Muscle of leg (tissue), 11 donors: Measurements from ENCODE around the gene PTEN. TPM values are rescaled to one million over a fixed set of nuclear protein-coding genes. Genes with fewer than 3 reads are reported as not detected.
A peak's percentile ranks its signal among the peaks of the same experiment; 100 is the strongest.
"Not testable (repeated sequence)": the region's sequence is repeated elsewhere in the genome, so short reads cannot be mapped to it uniquely, and the experiment has no call there.

ENCODE experiments used
- DNase-seq: peaks from one replicate; pipeline ENCODE4 v3.0.0; 2013
- H3K27ac ChIP-seq: one replicate; pipeline ENCODE4 v1.5.1; 2013; ENCODE audit warnings: mild to moderate bottlenecking, low read length, control low read depth
- H3K27me3 ChIP-seq: one replicate; pipeline ENCODE4 v1.6.1; 2013; ENCODE audit warnings: low read length; ENCODE audit not compliant: control insufficient read depth, insufficient read depth
- H3K36me3 ChIP-seq: one replicate; pipeline ENCODE4 v1.6.1; 2013; ENCODE audit warnings: low read length; ENCODE audit not compliant: control insufficient read depth, insufficient read depth
- H3K4me1 ChIP-seq: one replicate; pipeline ENCODE4 v1.6.1; 2013; ENCODE audit warnings: low read length; ENCODE audit not compliant: control insufficient read depth, insufficient read depth
- H3K4me3 ChIP-seq: one replicate; pipeline ENCODE4 v1.5.1; 2013; ENCODE audit warnings: low read length, control low read depth
- H3K9me3 ChIP-seq: replicated peaks from 2 replicates; pipeline ENCODE4 v1.6.1; 2013; ENCODE audit warnings: low read depth, low read length; ENCODE audit not compliant: control insufficient read depth
- WGBS: methylation state at CpG from one replicate; pipeline ENCODE4 v1.1.5; 2013; ENCODE audit warnings: missing lambda C conversion rate; ENCODE audit not compliant: insufficient coverage; 5-methylcytosine and 5-hydroxymethylcytosine counted together
- polyA plus RNA-seq, 8 donors: library from polyadenylated mRNA; unstranded; fragments of 120-200 nt; gene quantifications; one replicate each; pipeline versions ENCODE4 v1.2.1 to v1.2.3, GENCODE V29; 2013; ENCODE audit warnings: inconsistent platforms in 1 of 8, low replicate concordance in 1 of 8; ENCODE audit not compliant: insufficient read length in 8 of 8, insufficient read depth in 1 of 8
- total RNA-seq: library from RNA; stranded (reverse); fragments of 120-200 nt; gene quantifications from one replicate; pipeline ENCODE4 v1.2.4, GENCODE V29; 2013

Gene PTEN
- total and polyA plus RNA-seq, 9 donors: 34.3 to 81.7 (median 42.6) TPM

- Histone ChIP-seq H3K4me1 (no peaks in the 10 kb centered on the region), H3K4me3 (no peak overlapping the region), H3K9me3 (no peaks in the 10 kb centered on the region), H3K27ac (no peak overlapping the region), H3K27me3 (no peaks in the 10 kb centered on the region), H3K36me3 (no peaks in the 10 kb centered on the region)
- DNase-seq: no peak
- WGBS: no CpG with 5 or more reads among the region's 1 CpG
Measured at GRCh38 chr10:87844837-87845623, 18.4 kb upstream of the PTEN start.

GRCh38 chr10:87845624-87845998 lies 17.8 kb upstream of the PTEN start:
- no CpG with 5 or more reads among the region's 3 CpGs for WGBS
- Histone ChIP-seq H3K36me3 (no peaks in the 10 kb centered on the region), H3K27ac (no peak overlapping the region), H3K4me1 (no peaks in the 10 kb centered on the region), H3K9me3 (no peaks in the 10 kb centered on the region), H3K27me3 (no peaks in the 10 kb centered on the region), H3K4me3 (no peak overlapping the region)
- no peak for DNase-seq

- Histone ChIP-seq H3K9me3 (no peaks in the 10 kb centered on the region), H3K36me3 (no peaks in the 10 kb centered on the region), H3K27me3 (no peaks in the 10 kb centered on the region), H3K27ac (no peak overlapping the region), H3K4me1 (no peaks in the 10 kb centered on the region), H3K4me3 (no peak overlapping the region)
- DNase-seq: no peak
- 83% methylated on average over 2 of the region's 7 CpGs for WGBS
Measured at GRCh38 chr10:87846023-87846422, 17.4 kb upstream of the PTEN start.

DNA sequence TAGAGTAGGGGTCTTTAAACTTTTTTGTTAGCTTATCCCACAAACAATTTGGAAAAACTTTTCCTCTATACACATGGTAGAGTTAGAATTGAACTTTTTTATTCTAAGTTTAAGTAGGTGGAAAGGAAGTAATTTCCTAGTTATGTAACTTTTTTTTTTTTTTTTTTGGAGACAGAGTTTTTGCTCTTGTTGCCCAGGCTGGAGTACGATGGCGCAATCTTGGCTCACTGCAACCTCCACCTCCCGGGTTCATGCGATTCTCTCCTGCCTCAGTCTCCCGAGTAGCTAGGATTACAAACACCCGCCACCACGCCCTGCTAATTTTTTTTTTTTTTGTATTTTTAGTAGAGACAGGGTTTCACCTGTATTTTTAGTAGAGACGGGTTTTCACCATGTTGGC lies 16.7 kb upstream of the PTEN start:
- not testable (repeated sequence) for H3K36me3 ChIP-seq, H3K27ac ChIP-seq, H3K4me3 ChIP-seq, H3K4me1 ChIP-seq, H3K27me3 ChIP-seq, H3K9me3 ChIP-seq, DNase-seq
- WGBS: no CpG with 5 or more reads among the region's 8 CpGs

DNA sequence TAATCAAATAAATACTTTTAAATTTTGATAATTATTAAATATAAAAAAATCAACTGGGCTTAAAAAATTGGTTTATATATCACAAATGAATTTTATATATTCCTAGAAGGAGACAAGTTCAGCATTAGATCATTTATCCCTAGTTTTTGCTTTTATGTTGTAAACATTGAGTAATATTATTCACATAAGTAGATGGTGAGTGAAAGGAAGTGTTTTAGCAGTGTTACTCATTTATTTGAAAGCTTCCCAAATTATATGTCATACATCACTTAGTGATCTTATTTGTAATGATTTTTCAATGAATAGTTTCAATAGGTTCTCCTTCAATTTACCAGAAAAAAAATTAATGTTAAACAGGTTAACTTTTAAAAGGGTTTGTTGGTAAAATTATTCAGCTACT lies 15.9 kb upstream of the PTEN start:
- Histone ChIP-seq H3K36me3 (no peaks in the 10 kb centered on the region), H3K4me1 (no peaks in the 10 kb centered on the region), H3K27ac (no peak overlapping the region), H3K4me3 (no peak overlapping the region), H3K9me3 (no peaks in the 10 kb centered on the region), H3K27me3 (no peaks in the 10 kb centered on the region)
- no peak for DNase-seq

DNA sequence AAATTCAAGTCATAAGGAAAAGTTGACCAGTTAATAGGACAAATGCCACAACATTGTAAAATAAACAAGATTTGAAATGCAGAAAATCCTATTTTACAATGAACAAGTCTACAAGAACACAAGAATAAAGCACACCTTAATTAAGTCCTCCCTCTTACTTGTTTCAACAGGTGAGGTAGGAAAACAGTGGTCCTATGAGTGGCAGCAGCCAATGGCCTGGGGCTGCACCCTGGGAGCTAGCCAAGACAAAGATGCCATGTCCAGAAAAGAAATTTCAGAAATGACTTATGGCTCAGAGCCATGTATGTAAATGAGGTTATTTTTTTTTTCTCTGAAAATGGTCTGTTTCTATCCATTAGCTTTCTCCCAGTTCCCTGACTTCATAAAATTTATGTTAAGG lies 14.4 kb upstream of the PTEN start:
- Histone ChIP-seq H3K36me3 (no peaks in the 10 kb centered on the region), H3K27me3 (no peaks in the 10 kb centered on the region)

DNA sequence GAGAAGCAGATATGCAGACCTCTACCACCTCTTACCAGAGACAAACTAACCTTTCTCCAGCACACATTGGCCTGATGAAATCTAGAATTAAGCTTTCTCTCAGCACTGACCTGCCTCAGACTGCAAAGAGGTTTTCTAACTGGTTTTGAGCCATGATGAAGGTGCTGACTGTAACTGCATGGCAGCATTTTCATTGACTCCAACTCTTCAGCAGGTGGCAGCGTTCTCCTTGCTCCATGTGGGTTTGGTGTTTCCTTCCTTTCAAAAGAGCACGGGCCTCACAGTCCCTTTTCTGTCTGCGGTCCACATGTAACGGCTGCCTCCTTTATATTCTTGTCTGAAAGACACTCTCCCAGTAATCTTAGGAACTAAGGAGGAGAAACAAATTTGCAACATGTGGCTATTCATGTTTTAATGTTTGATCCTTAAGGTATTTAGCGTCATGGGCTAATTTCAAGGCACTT lies 12.7 kb upstream of the PTEN start:
- Histone ChIP-seq H3K4me3 (no peak overlapping the region), H3K36me3 (no peaks in the 10 kb centered on the region), H3K9me3 (no peaks in the 10 kb centered on the region), H3K27me3 (no peaks in the 10 kb centered on the region), H3K27ac (no peak overlapping the region), H3K4me1 (no peaks in the 10 kb centered on the region)
- no CpG with 5 or more reads among the region's 5 CpGs for WGBS
- peak; percentile 79 for DNase-seq

More for the DNA sequence above, 14.4 kb upstream of the PTEN start:
- H3K4me1 ChIP-seq: no peaks in the 10 kb centered on the region
- H3K27ac ChIP-seq: no peak overlapping the region
- H3K4me3 ChIP-seq: no peak overlapping the region
- no peaks in the 10 kb centered on the region for H3K9me3 ChIP-seq
- DNase-seq: no peak

- Histone ChIP-seq H3K27ac (no peak overlapping the region), H3K4me1 (no peaks in the 10 kb centered on the region), H3K9me3 (no peaks in the 10 kb centered on the region), H3K27me3 (no peaks in the 10 kb centered on the region), H3K36me3 (no peaks in the 10 kb centered on the region), H3K4me3 (no peak overlapping the region)
- no CpG with 5 or more reads among the region's 1 CpG for WGBS
- DNase-seq: no peak
Measured at GRCh38 chr10:87852089-87852488, 11.3 kb upstream of the PTEN start.

GRCh38 chr10:87855247-87855646 lies 8.2 kb upstream of the PTEN start:
- H3K27me3 ChIP-seq, H3K27ac ChIP-seq, H3K9me3 ChIP-seq, DNase-seq, H3K4me1 ChIP-seq, H3K36me3 ChIP-seq, H3K4me3 ChIP-seq: not testable (repeated sequence)
- WGBS: no CpG with 5 or more reads among the region's 5 CpGs

DNA sequence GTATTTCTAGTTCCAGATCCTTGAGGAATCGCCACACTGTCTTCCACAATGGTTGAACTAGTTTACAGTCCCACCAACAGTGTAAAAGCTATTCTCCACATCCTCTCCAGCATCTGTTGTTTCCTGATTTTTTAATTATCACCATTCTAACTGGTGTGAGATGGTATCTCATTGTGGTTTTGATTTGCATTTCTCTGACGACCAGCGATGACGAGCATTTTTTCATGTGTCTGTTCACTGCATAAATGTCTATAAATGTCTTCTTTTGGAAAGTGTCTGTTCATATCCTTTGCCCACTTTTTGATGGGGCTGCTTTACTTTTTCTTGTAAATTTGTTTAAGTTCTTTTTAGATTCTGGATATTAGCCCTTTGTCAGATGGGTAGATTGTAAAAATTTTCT lies 7.8 kb upstream of the PTEN start:
- H3K36me3 ChIP-seq, H3K4me3 ChIP-seq, DNase-seq, H3K9me3 ChIP-seq, H3K4me1 ChIP-seq, H3K27me3 ChIP-seq, H3K27ac ChIP-seq: not testable (repeated sequence)
- no CpG with 5 or more reads among the region's 4 CpGs for WGBS
